NCI-H146 treated with DMSO at 0.1 percent for 48 hours (cell line): ENCODE measurements around the gene RIMBP2.

Experiments used
- DNase-seq: peaks from one replicate; lab custom pipeline; 2025; ENCODE audit not compliant: unreplicated experiment; lab: John Stamatoyannopoulos, UW

RIMBP2 gene

GRCh38 chr12:130428116-130428515 lies 288.0 kb downstream of the RIMBP2 start:
- DNase-seq, result no peak

- no peak for DNase-seq
Measured at GRCh38 chr12:130427381-130427887, 288.7 kb downstream of the RIMBP2 start.

GRCh38 chr12:130425698-130426245 lies 290.3 kb downstream of the RIMBP2 start:
- no peak for DNase-seq

GRCh38 chr12:130424858-130425697 lies 291.0 kb downstream of the RIMBP2 start:
- no peak for DNase-seq

- DNase-seq, result no peak
Measured at GRCh38 chr12:130423991-130424857, 291.9 kb downstream of the RIMBP2 start.

- DNase-seq, result no peak
Measured at GRCh38 chr12:130423136-130423535, 293.0 kb downstream of the RIMBP2 start.

GRCh38 chr12:130422676-130423075 lies 293.4 kb downstream of the RIMBP2 start:
- no peak for DNase-seq

- no peak for DNase-seq
Measured at GRCh38 chr12:130421896-130422295, 294.2 kb downstream of the RIMBP2 start.

- DNase-seq, result no peak
Measured at GRCh38 chr12:130420071-130420470, 296.0 kb downstream of the RIMBP2 start.

- no peak for DNase-seq
Measured at GRCh38 chr12:130419116-130419515, 297.0 kb downstream of the RIMBP2 start.

- no peak for DNase-seq
Measured at GRCh38 chr12:130418251-130418650, 297.8 kb downstream of the RIMBP2 start.

- no peak for DNase-seq
Measured at GRCh38 chr12:130414381-130414780, 301.7 kb downstream of the RIMBP2 start.

- DNase-seq, result no peak
Measured at GRCh38 chr12:130413909-130414308, 302.2 kb downstream of the RIMBP2 start.

- no peak for DNase-seq
Measured at GRCh38 chr12:130412384-130412783, 303.7 kb downstream of the RIMBP2 start.

GRCh38 chr12:130405332-130405731 lies 310.8 kb downstream of the RIMBP2 start:
- DNase-seq, result no peak

- no peak for DNase-seq
Measured at GRCh38 chr12:130401703-130402102, 314.4 kb downstream of the RIMBP2 start.

GRCh38 chr12:130398100-130398848 lies 317.8 kb downstream of the RIMBP2 start:
- no peak for DNase-seq

GRCh38 chr12:130396667-130397066 lies 319.4 kb downstream of the RIMBP2 start:
- no peak for DNase-seq

GRCh38 chr12:130394906-130395305 lies 321.2 kb downstream of the RIMBP2 start:
- DNase-seq, result no peak

GRCh38 chr12:130391186-130391585 lies 324.9 kb downstream of the RIMBP2 start:
- DNase-seq, result no peak

- no peak for DNase-seq
Measured at GRCh38 chr12:130385193-130385592, 330.9 kb downstream of the RIMBP2 start.
